ENCODE data around the gene BAHCC1.
"Not testable (repeated sequence)": the region's sequence is repeated elsewhere in the genome, so short reads cannot be mapped to it uniquely, and the experiment has no call there.

The BAHCC1 gene

GRCh38 chr17:81414756-81415516, 19.7 kb downstream of the BAHCC1 start:
- no peak for FAIRE-seq

DNA sequence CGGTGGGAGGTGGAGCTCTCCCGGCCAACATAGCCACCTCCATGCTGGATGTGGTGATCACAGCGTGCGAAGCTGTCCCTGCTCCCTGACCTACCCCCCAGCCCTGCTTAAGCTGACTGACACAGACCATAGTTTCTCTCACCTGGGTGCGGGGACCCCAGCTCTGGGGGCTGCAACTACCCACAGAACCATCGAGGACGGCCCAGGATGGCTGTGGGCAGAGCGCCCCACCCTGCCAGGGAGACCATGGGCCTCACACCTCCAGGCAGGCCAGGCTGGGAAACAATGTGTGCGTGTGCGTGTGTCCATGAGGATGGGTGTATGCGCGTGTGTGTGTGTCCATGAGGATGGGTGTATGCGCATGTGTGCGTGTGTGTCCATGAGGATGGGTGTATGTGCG, 20.4 kb downstream of the BAHCC1 start:
- FAIRE-seq: no peak

- no peak for FAIRE-seq
Measured at GRCh38 chr17:81416612-81417011, 21.4 kb downstream of the BAHCC1 start.

DNA sequence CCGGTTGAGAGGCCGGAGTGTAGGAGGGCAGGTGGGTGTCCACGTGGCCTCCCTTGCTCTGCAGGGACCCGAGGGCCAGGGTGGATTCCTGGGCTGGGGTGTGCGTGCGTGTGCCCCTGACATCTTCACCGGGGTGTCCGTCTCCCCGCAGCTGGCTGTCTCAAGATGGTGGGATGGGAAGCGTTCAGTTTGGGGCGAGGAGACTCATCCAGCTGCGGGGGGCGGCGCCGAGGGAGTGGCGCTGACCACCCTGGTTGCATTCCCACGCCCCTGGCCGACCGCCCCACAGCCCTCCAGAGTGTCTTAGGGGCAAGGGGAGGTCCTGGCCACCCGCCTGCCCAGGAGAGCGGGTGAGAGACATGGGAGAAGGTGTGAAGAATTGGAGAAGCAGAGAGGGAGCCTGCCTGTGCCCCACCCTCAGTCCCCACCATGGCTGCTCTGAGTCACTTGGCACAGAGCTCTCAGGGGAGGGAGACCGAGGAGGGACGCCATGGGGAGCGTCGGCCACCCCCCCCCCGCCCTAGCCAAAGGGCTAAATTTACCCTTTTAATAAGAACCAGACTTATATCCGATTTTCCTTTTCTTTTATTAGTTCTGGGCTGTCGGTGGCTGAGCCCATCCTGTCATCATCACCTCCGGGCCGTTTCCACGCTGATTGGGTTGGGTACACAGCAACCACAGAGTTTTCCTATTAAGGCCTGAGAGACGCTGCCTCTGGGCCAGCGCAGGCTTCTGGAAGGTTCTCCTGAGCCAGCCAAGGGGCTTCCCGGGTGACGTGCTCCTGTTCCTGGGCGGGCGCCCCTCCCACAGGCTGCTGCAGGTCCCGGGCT, 22.0 kb downstream of the BAHCC1 start:
- no peak for FAIRE-seq

DNA sequence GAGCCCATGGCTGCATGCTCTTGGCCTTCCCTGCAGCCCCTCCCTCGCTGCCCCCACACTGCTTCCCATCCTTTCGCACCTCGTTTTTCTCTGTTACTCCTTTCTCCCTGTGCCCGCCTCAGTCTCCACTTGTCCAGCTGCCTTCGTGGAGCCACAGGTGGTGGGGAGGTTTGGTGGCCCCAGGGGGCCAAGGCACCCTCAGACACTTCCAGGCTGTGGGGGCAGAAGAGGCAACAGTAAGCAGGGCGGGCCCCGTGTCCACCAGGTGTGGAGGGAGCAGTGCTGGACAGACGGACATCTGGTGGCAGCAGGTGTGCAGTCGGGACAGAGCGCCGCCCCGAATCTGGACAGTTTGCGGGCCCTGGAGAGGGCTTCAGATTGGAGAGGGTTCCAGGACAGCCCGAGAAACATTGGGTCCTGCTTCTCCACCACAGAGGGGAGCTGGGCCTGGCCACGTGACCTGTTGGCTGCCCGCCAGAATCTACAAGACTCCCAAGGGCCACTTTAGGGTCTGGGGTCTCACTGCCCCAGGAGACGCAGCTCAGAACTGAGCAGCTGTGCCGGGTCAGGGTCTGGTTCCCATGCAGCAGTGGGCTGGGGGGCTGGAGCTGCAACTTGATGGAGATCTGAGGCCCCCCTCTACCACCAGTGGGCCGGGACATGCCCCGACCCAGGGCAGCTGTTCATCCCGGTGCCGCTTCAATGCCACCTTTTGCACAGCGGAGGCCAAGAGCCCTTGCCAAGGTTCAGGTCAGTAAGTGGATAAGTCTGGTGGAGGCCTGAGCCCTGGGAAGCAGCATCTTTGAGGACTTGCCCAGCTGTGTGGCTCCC, 22.8 kb downstream of the BAHCC1 start:
- FAIRE-seq: no peak

DNA sequence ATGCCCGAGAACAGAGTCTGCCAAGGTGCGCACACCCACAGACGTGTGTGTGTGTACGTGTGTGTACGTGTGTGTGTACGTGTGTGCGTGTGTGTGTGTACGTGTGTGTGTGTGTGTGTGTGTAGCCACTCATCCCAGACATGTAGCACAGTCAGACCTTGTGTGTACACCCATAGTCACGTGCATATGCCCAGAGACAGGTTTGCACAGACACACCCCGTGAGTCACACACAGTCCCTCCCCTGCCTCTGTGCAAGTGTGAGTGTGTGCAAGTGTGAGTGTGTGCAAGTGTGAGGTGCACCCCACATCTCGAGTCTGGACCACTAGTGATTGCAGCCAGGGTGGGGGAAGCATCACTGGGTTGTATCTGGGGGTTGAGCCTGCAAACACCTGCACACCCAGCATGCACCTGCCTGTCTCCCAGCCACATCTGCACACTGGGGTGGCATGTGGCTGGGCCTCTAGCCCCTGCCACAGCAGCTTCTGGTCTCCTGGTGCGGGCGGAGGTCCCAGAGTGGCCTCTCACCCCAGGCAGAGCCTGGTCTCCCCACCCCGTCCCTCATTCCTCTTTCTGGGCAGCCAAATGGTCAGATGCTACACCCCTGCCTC, 23.6 kb downstream of the BAHCC1 start:
- no peak for FAIRE-seq

DNA sequence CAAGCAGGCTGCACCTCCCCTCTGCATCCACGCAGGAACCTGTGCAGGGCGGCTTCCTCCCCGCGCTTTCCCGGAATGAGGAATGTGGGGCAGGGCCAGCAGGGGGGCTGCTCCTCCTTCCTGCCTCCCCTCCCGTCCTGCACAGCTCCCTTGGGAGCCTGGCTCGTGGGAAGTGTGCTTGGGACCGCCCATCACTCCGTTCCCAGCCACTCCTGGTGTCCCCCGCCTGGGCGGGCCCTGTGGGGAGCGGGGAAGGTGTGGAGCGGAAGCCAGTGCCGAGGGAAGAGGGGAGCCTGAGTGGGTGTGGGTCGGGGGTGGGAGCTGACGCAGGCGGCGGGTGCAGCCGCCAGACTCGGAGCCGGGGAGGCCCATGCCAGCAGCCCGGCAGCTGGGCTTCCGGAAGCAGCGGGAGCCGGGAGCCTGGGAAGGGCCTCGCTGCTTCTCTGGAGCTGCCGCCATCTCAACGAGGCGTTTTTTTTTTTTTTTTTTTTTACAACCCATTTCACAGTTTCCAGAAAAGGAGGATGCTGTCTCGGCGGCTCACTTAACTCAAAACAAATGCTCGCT, 24.1 kb downstream of the BAHCC1 start:
- no peak for FAIRE-seq

DNA sequence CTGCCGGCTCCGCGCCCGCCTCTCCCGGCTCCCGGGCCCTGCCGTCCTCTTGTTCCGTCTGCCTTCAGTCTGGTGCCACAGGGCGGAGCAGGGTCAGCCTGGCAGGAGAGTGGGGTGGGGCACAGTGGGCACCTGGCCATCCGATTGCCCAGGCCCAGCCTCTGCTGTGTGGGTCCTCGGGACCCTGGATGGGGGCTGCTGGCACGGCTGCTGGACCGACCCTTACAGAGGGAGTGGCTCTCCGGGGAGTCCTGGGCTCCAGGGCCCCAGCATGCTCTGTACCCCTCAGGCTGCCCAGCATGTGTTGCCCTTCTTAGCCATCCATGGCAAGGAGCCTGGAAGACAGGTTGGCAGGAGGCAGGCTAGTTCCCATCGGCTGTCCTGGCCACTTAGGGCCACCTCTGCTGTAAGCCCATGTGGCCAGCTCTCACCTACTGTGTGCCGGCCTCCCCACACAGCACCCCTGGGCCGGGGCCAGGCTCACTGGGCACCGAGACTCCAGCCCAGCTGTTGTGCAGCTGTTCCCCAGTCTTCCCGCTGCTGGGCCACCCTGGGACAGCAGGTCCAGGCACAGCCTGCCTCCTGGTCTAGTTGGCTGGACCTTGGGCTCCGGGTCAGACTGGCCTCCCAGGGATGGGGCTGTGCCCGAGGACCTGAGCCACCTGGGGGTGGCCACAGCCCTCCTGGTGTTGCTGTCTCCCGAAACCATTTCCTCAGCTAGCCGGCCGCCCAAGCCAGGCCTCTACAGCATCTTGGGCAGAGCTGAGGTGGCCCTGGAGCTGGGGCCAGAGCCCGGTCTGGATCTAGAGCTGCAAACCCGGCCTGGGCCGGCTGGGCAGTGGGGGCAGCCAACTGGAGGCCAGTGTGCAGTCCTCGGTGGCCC, 24.9 kb downstream of the BAHCC1 start:
- FAIRE-seq: no peak

- no peak for FAIRE-seq
Measured at GRCh38 chr17:81420769-81421462, 25.7 kb downstream of the BAHCC1 start.

DNA sequence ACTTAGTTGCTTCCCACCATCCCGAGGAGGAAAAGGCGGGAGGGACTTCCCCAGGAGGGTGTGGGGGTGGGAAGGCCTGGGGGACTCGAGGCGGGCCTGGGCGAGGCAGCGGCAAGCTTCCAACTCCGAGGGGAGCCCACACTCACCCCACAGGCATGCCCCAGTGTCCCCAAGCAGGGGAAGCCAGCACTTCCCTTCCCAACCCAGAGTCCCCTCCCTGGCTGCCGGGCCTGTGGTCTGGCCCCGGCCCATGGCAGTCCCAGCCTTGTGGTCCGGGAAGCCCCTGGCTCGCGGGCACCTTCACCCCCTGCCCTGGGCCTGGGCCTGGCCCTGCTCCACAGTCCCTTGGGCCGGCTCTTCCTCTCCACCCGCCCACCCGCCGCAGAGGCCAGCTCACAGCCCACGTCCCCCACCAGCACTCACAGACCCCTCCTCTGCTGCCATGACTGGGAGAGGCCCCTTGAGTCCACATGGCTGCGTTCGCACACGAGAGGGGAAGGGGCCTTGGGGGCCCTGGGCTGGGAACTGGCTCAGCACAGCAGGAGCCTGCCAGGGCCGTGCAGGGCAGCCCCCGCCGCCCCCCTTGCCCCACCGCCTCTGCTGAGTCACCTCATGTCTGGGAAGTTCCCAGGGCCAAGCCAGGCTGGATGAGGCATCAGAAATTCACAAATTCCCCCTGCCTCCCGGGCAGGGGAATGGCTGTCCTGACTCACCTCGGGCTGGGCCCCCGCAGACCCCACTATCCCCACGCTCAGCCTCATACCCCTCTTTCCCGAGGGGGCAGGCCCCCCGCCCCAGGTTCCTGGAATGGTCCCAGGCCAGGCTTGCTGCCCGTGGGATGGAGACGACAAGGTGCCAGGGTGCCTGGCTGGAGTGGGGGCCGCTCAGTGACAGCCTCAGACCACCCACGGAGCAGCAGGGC, 27.8 kb downstream of the BAHCC1 start:
- FAIRE-seq: no peak

DNA sequence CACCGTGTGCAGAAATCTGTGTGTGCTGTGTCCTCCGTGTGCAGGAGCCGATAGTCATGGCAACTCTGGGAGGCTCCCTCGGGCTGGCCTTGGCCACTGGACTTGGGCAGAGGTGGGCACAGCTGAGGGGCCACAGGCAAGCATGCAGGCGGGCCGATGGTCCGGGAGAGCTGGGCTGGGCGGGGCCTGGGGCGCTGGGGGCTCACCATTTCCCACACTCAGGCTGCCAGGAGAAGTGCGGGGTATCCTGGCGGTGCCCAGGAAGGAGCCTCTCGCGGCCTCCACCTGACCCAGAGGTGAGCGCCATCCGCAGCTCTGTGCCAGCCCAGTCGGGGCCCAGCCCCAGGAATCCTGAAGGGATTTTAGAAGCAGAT, 28.4 kb downstream of the BAHCC1 start:
- FAIRE-seq: no peak

GRCh38 chr17:81424151-81425017, 29.1 kb downstream of the BAHCC1 start:
- no peak for FAIRE-seq

DNA sequence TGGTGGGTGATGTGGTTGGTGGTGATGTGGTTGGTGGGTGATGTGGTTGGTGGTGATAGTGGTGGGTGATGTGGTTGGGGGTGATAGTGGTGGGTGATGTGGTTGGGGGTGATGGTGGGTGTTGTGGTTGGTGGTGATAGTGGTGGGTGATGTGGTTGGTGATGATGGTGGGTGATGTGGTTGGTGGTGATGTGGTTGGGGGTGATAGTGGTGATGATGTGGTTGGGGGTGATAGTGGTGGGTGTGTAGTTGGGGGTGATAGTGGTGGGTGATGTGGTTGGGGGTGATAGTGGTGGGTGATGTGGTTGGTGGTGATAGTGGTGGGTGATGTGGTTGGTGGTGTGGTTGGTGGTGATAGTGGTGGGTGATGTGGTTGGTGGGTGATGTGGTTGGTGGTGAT, 29.8 kb downstream of the BAHCC1 start:
- not testable (repeated sequence) for FAIRE-seq

DNA sequence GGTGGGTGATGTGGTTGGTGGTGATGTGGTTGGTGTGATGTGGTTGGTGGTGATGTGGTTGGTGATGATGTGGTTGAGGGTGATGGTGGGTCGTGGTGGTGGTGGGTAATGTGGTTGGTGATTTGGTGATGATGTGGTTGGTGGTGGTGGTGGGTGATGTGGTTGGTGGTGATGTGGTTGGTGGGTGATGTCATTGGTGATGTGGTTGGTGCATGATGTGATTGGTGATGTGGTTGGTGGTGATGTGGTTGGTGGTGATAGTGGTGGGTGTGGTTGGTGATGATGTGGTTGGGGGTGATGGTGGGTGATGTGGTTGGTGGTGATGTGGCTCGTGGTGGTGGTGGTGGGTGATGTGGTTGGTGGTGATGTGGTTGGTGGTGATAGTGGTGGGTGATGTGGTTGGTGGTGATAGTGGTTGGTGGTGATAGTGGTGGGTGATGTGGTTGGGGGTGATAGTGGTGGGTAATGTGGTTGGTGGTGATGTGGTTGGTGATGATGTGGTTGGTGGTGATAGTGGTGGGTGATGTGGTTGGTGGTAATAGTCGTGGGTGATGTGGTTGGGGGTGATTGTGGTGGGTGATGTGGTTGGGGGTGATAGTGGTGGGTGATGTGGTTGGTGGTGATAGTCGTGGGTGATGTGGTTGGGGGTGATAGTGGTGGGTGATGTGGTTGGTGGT, 30.6 kb downstream of the BAHCC1 start:
- not testable (repeated sequence) for FAIRE-seq

DNA sequence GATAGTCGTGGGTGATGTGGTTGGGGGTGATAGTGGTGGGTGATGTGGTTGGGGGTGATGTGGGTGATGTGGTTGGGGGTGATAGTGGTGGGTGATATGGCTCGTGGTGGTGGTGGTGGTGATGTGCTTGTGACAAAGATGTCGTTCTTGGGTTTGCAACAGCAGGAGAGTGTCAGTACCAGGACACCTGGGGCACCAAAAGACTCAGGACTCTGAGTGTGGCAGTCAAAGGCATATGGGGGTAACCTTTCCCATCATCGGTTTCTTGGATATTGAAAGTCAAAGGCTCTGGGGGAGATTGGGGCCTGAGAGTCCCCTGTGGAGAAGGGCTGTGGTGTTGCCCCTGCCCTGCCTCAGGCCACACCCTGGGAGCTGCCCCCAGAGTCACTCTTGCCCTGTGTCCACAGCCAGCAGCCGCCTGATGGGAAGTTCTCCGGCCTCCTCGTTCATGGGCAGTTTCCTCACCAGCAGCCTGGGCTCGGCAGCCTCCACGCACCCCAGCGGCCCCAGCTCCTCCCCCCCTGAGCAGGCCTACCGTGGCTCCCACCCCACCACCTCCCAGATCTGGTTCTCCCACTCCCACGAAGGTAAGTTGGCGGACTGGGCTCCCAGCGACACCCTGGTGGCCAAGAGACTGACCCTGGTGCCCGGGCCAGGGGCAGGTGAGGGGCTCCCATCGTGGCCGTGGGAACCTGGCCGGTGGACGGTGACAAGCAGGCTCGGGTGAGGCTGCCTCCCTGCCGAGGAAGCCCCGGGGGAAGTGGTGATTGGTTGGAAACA, 31.3 kb downstream of the BAHCC1 start:
- no peak for FAIRE-seq

DNA sequence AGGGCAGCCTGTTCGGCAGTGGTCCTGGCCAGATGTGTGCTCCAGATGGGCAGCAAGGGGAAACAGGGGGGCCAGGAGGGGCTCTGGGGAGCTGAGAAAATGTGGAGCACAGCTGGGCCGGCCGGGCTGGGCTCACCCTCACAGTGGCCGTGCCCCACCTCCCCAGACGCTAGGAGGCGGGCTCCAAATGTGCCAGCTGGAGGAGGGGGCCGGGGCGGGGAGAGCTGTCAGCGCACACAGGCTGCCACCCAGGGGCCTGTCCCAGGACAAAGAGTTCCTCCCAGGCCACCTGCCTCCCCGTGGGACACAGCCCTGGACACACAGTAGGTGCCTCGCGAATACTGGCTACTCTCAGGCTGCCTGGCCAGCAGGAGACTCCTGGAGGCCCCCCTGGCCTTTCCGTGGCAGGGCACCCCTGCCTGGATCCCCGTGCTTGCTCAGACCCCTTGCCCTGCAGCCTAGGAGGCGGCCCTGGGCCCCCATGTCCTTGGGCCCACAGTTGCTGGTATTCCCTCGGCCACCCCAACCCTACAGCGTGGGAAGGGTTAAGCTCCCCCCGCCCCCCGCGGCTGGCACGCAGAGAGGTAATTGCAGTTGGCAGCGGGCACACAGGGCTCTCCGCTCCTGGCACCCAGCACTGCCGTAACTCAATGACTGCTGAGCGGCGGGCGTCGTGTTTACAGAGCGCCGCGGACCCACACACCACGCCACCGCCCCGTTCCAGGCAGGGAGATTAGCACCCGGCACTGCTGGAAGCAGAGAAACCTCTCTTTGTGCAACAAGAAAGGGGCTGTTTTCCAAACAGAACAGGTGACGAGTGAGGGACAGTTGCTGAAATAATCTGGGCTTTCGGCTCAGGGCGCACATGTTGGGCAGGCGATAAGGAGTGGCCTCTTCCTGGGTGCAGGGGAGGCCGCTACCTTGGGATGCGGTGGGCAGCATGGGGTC, 32.2 kb downstream of the BAHCC1 start:
- FAIRE-seq: no peak
